ENCODE results near the gene CARMIL1.

The CARMIL1 gene

GRCh38 chr6:25257686-25258348, 21.4 kb upstream of the CARMIL1 start:
- TF ChIP-seq GATA2 (IDR thresholded peaks at IDR 0.05; ENCODE audit: low read depth, low read length) (no peak), GATA3 (IDR thresholded peaks at IDR 0.05; ENCODE audit: low read depth, low read length) (no peak)

GRCh38 chr6:25259756-25260155, 19.4 kb upstream of the CARMIL1 start:
- TF ChIP-seq GATA2 (IDR thresholded peaks at IDR 0.05; ENCODE audit: low read depth, low read length) (no peak), GATA3 (IDR thresholded peaks at IDR 0.05; ENCODE audit: low read depth, low read length) (no peak)

DNA sequence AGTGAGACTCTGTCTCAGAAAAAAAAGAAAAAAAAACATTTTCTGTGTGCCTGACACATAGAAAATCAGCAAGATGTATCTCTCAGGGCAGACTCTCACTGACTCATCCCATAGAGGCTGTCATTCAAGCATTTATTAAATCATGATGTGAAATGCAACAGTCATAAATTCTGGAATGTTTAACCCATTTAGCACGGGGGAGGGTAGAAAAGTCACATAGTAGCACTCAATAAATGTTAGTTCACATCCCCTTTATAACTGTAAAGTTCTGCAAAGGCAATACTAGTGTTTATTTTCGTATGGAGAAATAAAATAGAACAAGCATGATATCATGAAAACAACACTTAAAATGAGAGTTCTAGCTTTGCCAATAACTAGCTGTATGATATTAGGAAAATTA, 15.5 kb upstream of the CARMIL1 start:
- TF ChIP-seq GATA3 (IDR thresholded peaks at IDR 0.05; ENCODE audit: low read depth, low read length), result no peak
- TF ChIP-seq GATA2 (IDR thresholded peaks at IDR 0.05; ENCODE audit: low read depth, low read length), result no peak

GRCh38 chr6:25266456-25267100, 12.6 kb upstream of the CARMIL1 start:
- no peak for TF ChIP-seq GATA3 (IDR thresholded peaks at IDR 0.05; ENCODE audit: low read depth, low read length)
- no peak for TF ChIP-seq GATA2 (IDR thresholded peaks at IDR 0.05; ENCODE audit: low read depth, low read length)

GRCh38 chr6:25267662-25268061, 11.5 kb upstream of the CARMIL1 start:
- TF ChIP-seq GATA3 (IDR thresholded peaks at IDR 0.05; ENCODE audit: low read depth, low read length) (no peak), GATA2 (IDR thresholded peaks at IDR 0.05; ENCODE audit: low read depth, low read length) (no peak)

DNA sequence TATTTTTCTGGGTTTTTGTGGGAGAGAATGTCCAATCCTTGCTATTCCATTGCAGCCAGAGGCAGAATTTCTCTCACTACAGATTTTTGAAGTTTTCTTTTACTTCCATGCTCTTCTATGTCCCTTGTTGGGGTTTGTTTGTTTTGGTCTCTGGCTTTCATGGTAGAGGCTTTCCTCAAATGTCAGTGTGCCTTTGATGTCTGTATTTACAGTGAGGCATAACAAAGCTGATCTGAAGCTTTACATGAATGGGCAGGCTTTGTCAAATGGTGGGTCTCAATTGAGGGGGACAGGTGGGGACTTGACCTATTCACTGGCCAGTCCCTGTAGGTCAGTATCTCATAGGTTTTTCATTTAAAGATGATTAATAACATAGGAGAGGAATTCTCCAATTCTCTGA, 8.6 kb upstream of the CARMIL1 start:
- TF ChIP-seq GATA2 (IDR thresholded peaks at IDR 0.05; ENCODE audit: low read depth, low read length) (no peak), GATA3 (IDR thresholded peaks at IDR 0.05; ENCODE audit: low read depth, low read length) (no peak)

DNA sequence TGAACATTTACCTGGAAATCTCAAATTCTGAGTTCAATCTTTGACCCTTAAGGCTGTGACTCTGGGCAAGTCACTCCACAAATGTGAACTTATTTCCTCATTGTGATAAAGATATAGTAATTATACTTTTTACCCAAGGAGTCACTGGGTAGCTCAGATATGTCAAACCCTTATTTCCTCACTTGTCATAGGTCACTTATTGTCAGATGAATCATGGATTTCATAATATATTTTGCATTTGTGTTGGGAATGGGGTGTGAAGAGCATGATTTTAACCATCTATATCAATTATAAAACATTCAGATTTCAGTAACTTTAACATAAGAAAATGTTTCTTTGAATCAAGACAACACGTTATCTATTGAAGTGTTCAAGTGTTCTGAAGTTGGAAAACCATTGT, 3.7 kb upstream of the CARMIL1 start:
- TF ChIP-seq GATA3 (IDR thresholded peaks at IDR 0.05; ENCODE audit: low read depth, low read length), result no peak
- TF ChIP-seq GATA2 (IDR thresholded peaks at IDR 0.05; ENCODE audit: low read depth, low read length), result no peak

- TF ChIP-seq GATA2 (IDR thresholded peaks at IDR 0.05; ENCODE audit: low read depth, low read length), result no peak
Observed at GRCh38 chr6:25277386-25277785, 1.8 kb upstream of the CARMIL1 start.

- TF ChIP-seq GATA2 (IDR thresholded peaks at IDR 0.05; ENCODE audit: low read depth, low read length) (no peak), GATA3 (IDR thresholded peaks at IDR 0.05; ENCODE audit: low read depth, low read length) (no peak)
Observed at GRCh38 chr6:25277857-25278256, 1.3 kb upstream of the CARMIL1 start.

- TF ChIP-seq GATA2 (IDR thresholded peaks at IDR 0.05; ENCODE audit: low read depth, low read length) (no peak; the same call in 1 of the 2 replicates), GATA3 (IDR thresholded peaks at IDR 0.05; ENCODE audit: low read depth, low read length) (no peak)
Observed at GRCh38 chr6:25278261-25278913, 787 bp upstream of the CARMIL1 start.

DNA sequence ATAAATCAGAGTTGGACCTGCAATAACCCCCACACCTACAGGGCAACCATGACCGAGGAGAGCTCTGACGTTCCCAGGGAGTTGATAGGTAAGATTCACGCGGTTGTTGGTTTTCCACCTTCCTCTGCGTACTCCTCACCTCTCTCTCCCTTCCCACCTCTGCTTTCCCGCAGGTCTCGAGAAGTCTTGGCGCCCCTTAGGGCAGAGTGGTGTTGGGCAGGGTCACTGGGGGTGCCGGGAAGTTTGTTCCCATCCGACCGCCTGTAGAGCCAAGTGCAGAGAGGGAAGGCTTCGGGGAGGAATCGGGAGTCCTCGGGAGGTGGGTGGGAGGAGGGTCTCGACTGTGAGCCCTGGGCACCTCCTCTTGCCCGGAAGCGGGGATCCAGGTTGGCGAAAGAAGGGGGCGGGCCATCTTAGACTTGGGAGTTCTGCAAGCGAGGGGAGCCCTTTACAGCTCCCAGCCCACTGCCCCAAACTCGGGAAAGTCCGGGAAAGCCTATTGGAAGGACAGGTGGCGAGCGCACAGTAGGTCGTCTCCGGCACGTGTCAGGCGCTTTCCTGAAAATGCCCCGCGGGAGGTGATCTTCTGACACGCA, 672 bp downstream of the CARMIL1 start:
- TF ChIP-seq GATA3 (IDR thresholded peaks at IDR 0.05; ENCODE audit: low read depth, low read length) (no peak), GATA2 (IDR thresholded peaks at IDR 0.05; ENCODE audit: low read depth, low read length) (no peak)

DNA sequence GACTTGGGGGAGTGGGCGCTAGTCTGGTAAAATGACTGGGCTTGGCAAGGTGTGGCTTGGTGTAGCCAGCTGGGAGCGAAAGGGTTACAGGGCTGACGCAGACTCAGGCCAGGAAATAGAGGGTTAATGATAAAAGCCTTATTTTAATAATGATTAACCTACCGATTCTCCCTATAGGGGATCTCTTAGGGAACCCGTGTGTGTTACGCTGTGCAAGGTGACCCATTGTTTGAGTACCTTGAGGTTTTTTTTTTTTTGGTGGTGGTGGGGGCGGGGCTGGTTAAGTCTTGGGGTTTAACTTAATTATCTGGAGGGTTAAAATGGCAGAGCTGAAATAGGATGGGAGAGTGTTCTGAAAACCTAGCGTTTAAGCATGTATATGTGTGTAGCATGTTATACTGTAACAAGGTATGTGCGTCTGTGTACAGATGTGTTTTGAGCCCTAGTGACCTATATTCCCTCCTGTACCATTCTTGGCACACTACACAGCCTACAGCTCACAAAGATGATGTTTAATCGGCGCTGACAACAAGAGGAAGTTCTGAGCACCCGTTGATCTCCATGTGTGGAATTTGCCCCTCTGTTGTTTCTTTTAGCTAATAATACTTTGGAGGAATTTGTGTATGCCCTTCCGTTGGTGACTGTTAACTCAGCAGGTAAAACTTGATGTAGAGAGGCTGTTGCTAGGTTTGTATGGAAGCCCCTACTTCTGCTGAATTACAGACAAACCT, 1.3 kb downstream of the CARMIL1 start:
- TF ChIP-seq GATA3 (IDR thresholded peaks at IDR 0.05; ENCODE audit: low read depth, low read length) (no peak), GATA2 (IDR thresholded peaks at IDR 0.05; ENCODE audit: low read depth, low read length) (no peak)

DNA sequence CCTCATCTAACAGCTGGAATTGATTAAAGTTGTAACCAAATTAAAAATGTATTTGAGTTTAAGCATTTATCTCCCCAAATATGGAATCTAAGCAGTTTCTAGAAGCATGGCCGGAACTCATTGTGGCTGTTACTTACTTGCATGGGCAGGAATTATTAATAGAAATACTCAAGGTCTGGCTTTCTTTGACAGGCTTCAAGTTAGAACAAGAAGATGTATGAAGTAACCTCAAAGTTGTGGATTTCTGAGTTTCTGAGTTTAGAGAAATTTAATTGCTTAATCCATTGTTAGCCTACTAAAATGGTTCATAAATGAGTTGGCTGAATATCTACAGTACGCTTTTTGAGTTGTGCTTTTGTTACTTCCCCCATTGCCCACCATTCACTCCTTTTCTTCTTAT, 7.7 kb downstream of the CARMIL1 start:
- no peak for TF ChIP-seq GATA2 (IDR thresholded peaks at IDR 0.05; ENCODE audit: low read depth, low read length)
- no peak for TF ChIP-seq GATA3 (IDR thresholded peaks at IDR 0.05; ENCODE audit: low read depth, low read length)

DNA sequence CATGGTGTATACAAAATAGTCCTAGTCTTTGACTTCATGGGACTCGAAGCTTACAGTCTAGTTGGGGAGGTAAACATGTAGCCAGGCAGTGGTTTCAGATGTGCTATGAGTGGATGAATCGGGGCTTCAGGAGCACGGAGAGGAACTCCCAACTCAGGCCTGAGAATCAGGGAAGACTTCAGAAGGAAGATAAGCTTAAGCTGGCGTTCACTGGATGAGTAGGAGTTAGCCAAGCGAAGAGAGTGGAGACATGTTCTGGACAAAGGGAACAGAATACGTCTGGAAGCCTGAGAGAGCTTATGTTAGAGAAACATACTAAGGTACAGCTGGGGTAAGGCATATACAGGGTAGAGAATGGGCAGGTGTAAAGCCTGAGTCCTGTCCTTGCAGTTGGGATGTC, 8.8 kb downstream of the CARMIL1 start:
- TF ChIP-seq GATA2 (IDR thresholded peaks at IDR 0.05; ENCODE audit: low read depth, low read length) (no peak), GATA3 (IDR thresholded peaks at IDR 0.05; ENCODE audit: low read depth, low read length) (no peak)

Measured in SH-SY5Y (cell line).